Uterus (tissue), 4 donors: ENCODE measurements around the gene GALNT14. TPM values are rescaled to one million over a fixed set of nuclear protein-coding genes. Genes with fewer than 3 reads are reported as not detected.

Experiments used
- DNase-seq, 2 donors: peaks; one replicate each; pipeline ENCODE4 v3.0.0-alpha.2; 2019 to 2020
- H3K27ac ChIP-seq, 2 donors: fragments of 200-600 bp; sonication (generic); 1 replicate in 1 of 2; 2 replicates in 1 of 2; pipeline ENCODE4 v1.5.1; 2016 to 2018
- H3K27me3 ChIP-seq, 2 donors: fragments of 200-600 bp; sonication (generic); one replicate each; pipeline ENCODE4 v1.5.1; 2018 to 2019; ENCODE audit warnings: control low read depth in 1 of 2
- H3K36me3 ChIP-seq, 2 donors: fragments of 200-600 bp; sonication (generic); one replicate each; pipeline ENCODE4 v1.5.1; 2019; ENCODE audit warnings: control low read depth in 1 of 2
- H3K4me1 ChIP-seq, 2 donors: fragments of 200-600 bp; sonication (generic); one replicate each; pipeline ENCODE4 v1.5.1; 2018 to 2019; ENCODE audit warnings: control low read depth in 1 of 2
- H3K4me3 ChIP-seq, 2 donors: fragments of 200-600 bp; sonication (generic); 1 replicate in 1 of 2; 2 replicates in 1 of 2; pipeline ENCODE4 v1.5.1; 2018 to 2019; ENCODE audit warnings: mild to moderate bottlenecking in 1 of 2
- H3K9me3 ChIP-seq, 2 donors: fragments of 200-600 bp; sonication (generic); one replicate each; pipeline ENCODE4 v1.5.1; 2019; ENCODE audit warnings: control low read depth in 1 of 2
- POLR2A ChIP-seq, 2 donors: fragments of 450-650 bp; IDR thresholded peaks; one replicate each; pipeline ENCODE4 v1.6.1; 2016; ENCODE audit warnings: antibody characterized with exemption in 2 of 2, mild to moderate bottlenecking in 1 of 2, moderate library complexity in 1 of 2
- intact Hi-C: fragments of 100-400 bp; cut with DNase I; formaldehyde crosslinking; loops from one replicate; pipeline ENCODE4 v1.15.1; 2023; ENCODE audit warnings: low total_unique reads
- total RNA-seq, 4 donors: library from RNA; depleted of rRNA in 3 of 4; stranded (reverse); fragments of >200 nt in 3 of 4; gene quantifications; one replicate each; pipeline versions ENCODE4 v1.1.0 to v1.2.4, GENCODE V29; 2014 to 2023
- TF ChIP-seq, protein P1 (sequence below), 4 experiments: fragments of 200-600 bp in 2 of 4; fragments of 450-650 bp in 2 of 4; sonication (generic) in 2 of 4; IDR thresholded peaks; one replicate each; pipeline ENCODE4 v1.5.1; 2016 to 2019; ENCODE audit warnings: antibody characterized with exemption in 4 of 4, mild to moderate bottlenecking in 2 of 4, moderate library complexity in 1 of 4
- donor health status: DM: yes; HTN: yes; CAD: no.

The GALNT14 gene
- total RNA-seq, 4 donors from 2014 or later: 0.58 to 4.0 TPM; not detected in 2

DNA sequence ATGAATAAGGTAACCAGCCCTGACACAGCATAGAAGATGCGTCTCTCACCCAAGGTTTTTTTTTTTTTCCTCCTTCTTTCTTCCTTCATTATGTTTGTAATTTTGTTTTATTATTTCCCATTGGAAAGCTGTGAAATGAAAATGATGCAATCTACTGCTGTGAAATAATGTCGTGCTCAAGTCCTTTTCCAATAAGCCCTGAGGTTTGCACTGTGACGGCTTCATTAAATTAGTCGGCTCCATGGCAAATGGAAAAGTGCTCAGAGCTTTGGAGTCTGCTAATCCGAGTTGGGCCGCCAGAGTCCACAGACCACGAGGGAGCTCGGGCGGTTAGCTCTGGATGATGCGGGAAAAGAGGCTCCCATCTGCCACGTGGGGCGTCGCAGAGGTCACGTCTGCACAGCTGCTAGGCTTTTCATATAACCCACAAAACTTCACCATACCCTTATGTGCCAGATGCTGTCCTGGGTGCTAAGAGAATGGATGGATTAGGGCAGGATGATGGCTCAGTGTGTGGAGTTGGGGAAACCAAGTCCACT lies 238.7 kb downstream of the GALNT14 start:
- no peak for DNase-seq
- intact Hi-C loops: no loop called here

DNA sequence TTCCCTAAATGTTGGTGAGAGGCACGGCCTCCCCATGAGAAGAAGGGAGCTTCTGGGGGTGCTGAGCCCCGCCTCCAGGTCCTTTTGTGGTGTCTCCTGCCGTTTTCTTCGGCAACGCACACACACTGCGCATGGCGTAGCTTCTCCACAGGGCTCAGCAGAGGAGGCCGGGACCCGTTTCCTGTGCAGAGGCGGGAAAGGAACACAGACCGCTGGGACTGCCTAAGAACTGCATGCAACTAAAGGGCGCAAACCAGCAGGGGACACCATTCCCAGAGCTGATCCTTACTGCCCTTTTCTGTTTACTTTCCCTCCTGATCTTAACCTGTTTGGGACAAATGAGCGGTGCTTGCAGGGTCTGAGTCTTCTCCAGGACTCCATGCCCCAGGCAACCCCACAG lies 240.7 kb downstream of the GALNT14 start:
- no peak for DNase-seq
- TF ChIP-seq POLR2A (IDR thresholded peaks at IDR 0.05): no peak
- TF ChIP-seq, protein P1, sequence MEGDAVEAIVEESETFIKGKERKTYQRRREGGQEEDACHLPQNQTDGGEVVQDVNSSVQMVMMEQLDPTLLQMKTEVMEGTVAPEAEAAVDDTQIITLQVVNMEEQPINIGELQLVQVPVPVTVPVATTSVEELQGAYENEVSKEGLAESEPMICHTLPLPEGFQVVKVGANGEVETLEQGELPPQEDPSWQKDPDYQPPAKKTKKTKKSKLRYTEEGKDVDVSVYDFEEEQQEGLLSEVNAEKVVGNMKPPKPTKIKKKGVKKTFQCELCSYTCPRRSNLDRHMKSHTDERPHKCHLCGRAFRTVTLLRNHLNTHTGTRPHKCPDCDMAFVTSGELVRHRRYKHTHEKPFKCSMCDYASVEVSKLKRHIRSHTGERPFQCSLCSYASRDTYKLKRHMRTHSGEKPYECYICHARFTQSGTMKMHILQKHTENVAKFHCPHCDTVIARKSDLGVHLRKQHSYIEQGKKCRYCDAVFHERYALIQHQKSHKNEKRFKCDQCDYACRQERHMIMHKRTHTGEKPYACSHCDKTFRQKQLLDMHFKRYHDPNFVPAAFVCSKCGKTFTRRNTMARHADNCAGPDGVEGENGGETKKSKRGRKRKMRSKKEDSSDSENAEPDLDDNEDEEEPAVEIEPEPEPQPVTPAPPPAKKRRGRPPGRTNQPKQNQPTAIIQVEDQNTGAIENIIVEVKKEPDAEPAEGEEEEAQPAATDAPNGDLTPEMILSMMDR (IDR thresholded peaks at IDR 0.05): no peak
- no peak overlapping the region for H3K27ac ChIP-seq

More for the DNA sequence above, 238.7 kb downstream of the GALNT14 start:
- Histone ChIP-seq H3K4me1 (no peaks in the 10 kb centered on the region), H3K27me3 (no peaks in the 10 kb centered on the region), H3K27ac (no peak overlapping the region), H3K9me3 (no peaks in the 10 kb centered on the region), H3K4me3 (no peak overlapping the region), H3K36me3 (no peaks in the 10 kb centered on the region)
- TF ChIP-seq, protein P1 (IDR thresholded peaks at IDR 0.05): no peak
- no peak for TF ChIP-seq POLR2A (IDR thresholded peaks at IDR 0.05)

DNA sequence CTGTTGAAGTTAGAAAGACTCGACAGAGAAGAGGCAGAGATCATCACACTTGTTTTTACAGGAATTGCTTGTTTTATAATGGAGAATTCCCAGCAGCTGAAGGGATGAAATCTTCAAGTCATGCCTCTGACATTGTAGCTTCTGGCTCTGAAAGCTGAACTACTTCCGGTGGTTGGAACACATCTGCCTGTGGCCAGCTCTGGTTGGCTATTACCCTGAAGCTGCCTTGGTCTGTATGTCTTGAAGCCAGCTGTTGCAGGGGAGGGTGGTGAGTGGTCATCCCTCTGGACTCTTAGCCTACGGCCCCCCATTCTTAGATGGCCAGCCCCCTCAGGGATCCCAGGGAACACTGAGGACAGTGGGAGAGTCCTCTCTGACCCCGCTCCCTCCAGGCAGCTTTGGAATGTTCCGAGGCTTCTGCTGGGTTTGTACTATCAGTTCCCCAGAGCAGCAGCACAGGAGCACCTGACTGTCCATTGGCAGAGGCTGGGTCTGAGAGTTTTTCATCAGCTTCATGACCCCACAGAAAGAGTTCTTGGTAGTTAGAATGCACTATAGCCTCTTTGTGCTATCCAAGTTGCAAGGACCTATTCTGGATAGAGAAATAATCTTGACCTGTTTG lies 243.6 kb downstream of the GALNT14 start:
- DNase-seq: no peak
- TF ChIP-seq POLR2A (IDR thresholded peaks at IDR 0.05): no peak
- TF ChIP-seq, protein P1 (IDR thresholded peaks at IDR 0.05): no peak
- intact Hi-C loops: no loop called here
- Histone ChIP-seq H3K27me3 (no peaks in the 10 kb centered on the region), H3K4me1 (no peaks in the 10 kb centered on the region), H3K27ac (no peak overlapping the region), H3K9me3 (no peaks in the 10 kb centered on the region), H3K4me3 (no peak overlapping the region), H3K36me3 (no peaks in the 10 kb centered on the region)

More for the DNA sequence above, 240.7 kb downstream of the GALNT14 start:
- no peaks in the 10 kb centered on the region for H3K36me3 ChIP-seq
- H3K4me1 ChIP-seq: no peaks in the 10 kb centered on the region
- intact Hi-C loops: no loop called here
- H3K4me3 ChIP-seq: no peak overlapping the region
- H3K27me3 ChIP-seq: no peaks in the 10 kb centered on the region
- H3K9me3 ChIP-seq: no peaks in the 10 kb centered on the region

DNA sequence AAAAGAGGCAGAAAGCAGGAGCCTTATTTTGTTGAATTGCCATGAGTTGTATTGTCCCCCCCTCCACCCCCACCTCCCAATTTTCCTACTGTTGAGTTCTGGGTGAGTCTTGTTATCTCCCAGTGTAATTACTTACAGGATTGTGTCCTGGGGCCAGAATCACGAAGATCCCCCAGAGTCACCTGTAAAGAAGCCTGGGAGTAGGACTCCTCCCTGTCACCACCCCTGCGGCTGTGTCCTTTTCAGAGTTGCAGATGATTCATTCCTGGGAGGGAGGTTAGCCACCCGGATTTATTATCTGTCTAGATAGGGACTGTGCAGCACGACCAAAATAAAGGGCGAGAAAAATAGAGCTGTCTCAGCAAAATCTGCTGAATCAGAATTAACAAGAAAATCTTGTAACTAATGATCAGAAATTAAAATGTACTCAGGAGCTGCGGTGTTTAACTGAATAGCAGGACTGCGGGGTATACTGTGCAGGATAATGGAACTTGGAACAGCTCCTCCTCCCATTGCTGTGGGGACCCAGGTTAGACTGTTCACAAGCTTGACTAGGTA lies 249.3 kb downstream of the GALNT14 start:
- Histone ChIP-seq H3K27ac (no peak overlapping the region), H3K36me3 (no peaks in the 10 kb centered on the region), H3K9me3 (no peaks in the 10 kb centered on the region), H3K27me3 (no peaks in the 10 kb centered on the region), H3K4me3 (no peak overlapping the region), H3K4me1 (no peaks in the 10 kb centered on the region)
- intact Hi-C loops: no loop called here
- DNase-seq: no peak
- TF ChIP-seq POLR2A (IDR thresholded peaks at IDR 0.05): no peak
- TF ChIP-seq, protein P1 (IDR thresholded peaks at IDR 0.05): no peak

DNA sequence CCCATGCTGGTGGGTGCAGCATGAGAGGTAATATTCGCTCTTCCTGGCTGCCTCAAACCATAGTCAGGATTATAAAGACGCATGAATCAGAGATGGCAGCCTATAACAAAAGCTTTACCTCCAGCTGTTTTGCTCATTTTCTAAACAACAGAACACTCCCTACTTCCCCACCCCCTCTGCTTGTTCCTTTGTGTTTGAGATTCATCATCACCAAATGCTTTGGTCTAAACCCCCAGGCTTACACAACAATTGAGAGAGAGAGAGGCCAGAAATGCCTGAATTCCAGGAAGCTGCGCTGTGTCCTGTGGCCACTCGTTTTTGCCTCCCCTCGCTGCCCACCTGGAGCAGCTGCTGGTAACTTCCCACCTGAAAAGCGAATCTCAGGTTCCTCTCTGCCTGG lies 252.2 kb downstream of the GALNT14 start:
- TF ChIP-seq POLR2A (IDR thresholded peaks at IDR 0.05): no peak
- TF ChIP-seq, protein P1 (IDR thresholded peaks at IDR 0.05): no peak
- no peak for DNase-seq
- Histone ChIP-seq H3K9me3 (no peaks in the 10 kb centered on the region), H3K36me3 (no peaks in the 10 kb centered on the region), H3K4me1 (no peaks in the 10 kb centered on the region), H3K4me3 (no peak overlapping the region), H3K27me3 (no peaks in the 10 kb centered on the region), H3K27ac (no peak overlapping the region)
- intact Hi-C loops: no loop called here
